ENCODE measurements around the gene ARHGAP10.

The ARHGAP10 gene

GRCh38 chr4:147933316-147933715 is 201.4 kb downstream of the ARHGAP10 start:
- TF ChIP-seq RAD21 (IDR thresholded peaks at IDR 0.05; ENCODE audit: low read depth) (peak; percentile 11; the same call in 1 of the 2 replicates), YY1 (IDR thresholded peaks at IDR 0.05; ENCODE audit: low read depth) (no peak)

GRCh38 chr4:147933779-147934178 is 201.9 kb downstream of the ARHGAP10 start:
- TF ChIP-seq YY1 (IDR thresholded peaks at IDR 0.05; ENCODE audit: low read depth) = no peak
- TF ChIP-seq FOXM1 (IDR thresholded peaks at IDR 0.05; ENCODE audit: borderline replicate concordance, low read depth) = no peak
- no peak for TF ChIP-seq CEBPB (IDR thresholded peaks at IDR 0.05)
- TF ChIP-seq TAF1 (IDR thresholded peaks at IDR 0.05; ENCODE audit: low read depth) = no peak
- no peak for TF ChIP-seq TCF12 (IDR thresholded peaks at IDR 0.05; ENCODE audit: low read depth)
- no peak for TF ChIP-seq USF1 (IDR thresholded peaks at IDR 0.05)
- no peak for TF ChIP-seq MAX (IDR thresholded peaks at IDR 0.05)

- TF ChIP-seq NFIC (IDR thresholded peaks at IDR 0.05) (no peak), MAX (IDR thresholded peaks at IDR 0.05) (no peak), TAF1 (IDR thresholded peaks at IDR 0.05; ENCODE audit: low read depth) (no peak), CREB1 (IDR thresholded peaks at IDR 0.05; ENCODE audit: low read depth) (no peak)
Measured at GRCh38 chr4:147938496-147938895, 206.6 kb downstream of the ARHGAP10 start.

- TF ChIP-seq USF1 (IDR thresholded peaks at IDR 0.05) = no peak
- no peak for TF ChIP-seq EGR1 (IDR thresholded peaks at IDR 0.05)
Measured at GRCh38 chr4:147940171-147940570, 208.3 kb downstream of the ARHGAP10 start.

GRCh38 chr4:147941373-147941772 is 209.5 kb downstream of the ARHGAP10 start:
- TF ChIP-seq NFIC (IDR thresholded peaks at IDR 0.05) (no peak), TAF1 (IDR thresholded peaks at IDR 0.05; ENCODE audit: low read depth) (no peak)

GRCh38 chr4:147942729-147943128 is 210.8 kb downstream of the ARHGAP10 start:
- TF ChIP-seq EGR1 (IDR thresholded peaks at IDR 0.05) (no peak), FOXM1 (IDR thresholded peaks at IDR 0.05; ENCODE audit: borderline replicate concordance, low read depth) (no peak), REST (IDR thresholded peaks at IDR 0.05; ENCODE audit: low read depth) (no peak), CEBPB (IDR thresholded peaks at IDR 0.05) (no peak), USF1 (IDR thresholded peaks at IDR 0.05) (no peak), YY1 (IDR thresholded peaks at IDR 0.05; ENCODE audit: low read depth) (no peak), MAX (IDR thresholded peaks at IDR 0.05) (no peak), TAF1 (IDR thresholded peaks at IDR 0.05; ENCODE audit: low read depth) (no peak), ZBTB7A (IDR thresholded peaks at IDR 0.05; ENCODE audit: low read depth) (no peak), TEAD4 (IDR thresholded peaks at IDR 0.05) (no peak), RAD21 (IDR thresholded peaks at IDR 0.05; ENCODE audit: low read depth) (no peak), CREB1 (IDR thresholded peaks at IDR 0.05; ENCODE audit: low read depth) (no peak), TCF12 (IDR thresholded peaks at IDR 0.05; ENCODE audit: low read depth) (no peak)

- TF ChIP-seq CREB1 (IDR thresholded peaks at IDR 0.05; ENCODE audit: low read depth) (no peak), RAD21 (IDR thresholded peaks at IDR 0.05; ENCODE audit: low read depth) (no peak), EP300 (IDR thresholded peaks at IDR 0.05; ENCODE audit: borderline replicate concordance) (no peak), YY1 (IDR thresholded peaks at IDR 0.05; ENCODE audit: low read depth) (no peak), TEAD4 (IDR thresholded peaks at IDR 0.05) (no peak), EGR1 (IDR thresholded peaks at IDR 0.05) (no peak)
Measured at GRCh38 chr4:147943159-147943638, 211.3 kb downstream of the ARHGAP10 start.

- TF ChIP-seq RAD21 (IDR thresholded peaks at IDR 0.05; ENCODE audit: low read depth) = no peak
- no peak for TF ChIP-seq CREB1 (IDR thresholded peaks at IDR 0.05; ENCODE audit: low read depth)
- TF ChIP-seq EGR1 (IDR thresholded peaks at IDR 0.05) = no peak
- no peak for TF ChIP-seq TEAD4 (IDR thresholded peaks at IDR 0.05)
- no peak for TF ChIP-seq EP300 (IDR thresholded peaks at IDR 0.05; ENCODE audit: borderline replicate concordance)
- no peak for TF ChIP-seq TAF1 (IDR thresholded peaks at IDR 0.05; ENCODE audit: low read depth)
- no peak for TF ChIP-seq TCF12 (IDR thresholded peaks at IDR 0.05; ENCODE audit: low read depth)
Measured at GRCh38 chr4:147944249-147944648, 212.4 kb downstream of the ARHGAP10 start.
